Mesodermal cell (in vitro differentiated cells): ENCODE results near the gene SPDYE8. TPM values are rescaled to one million over a fixed set of nuclear protein-coding genes. Genes with fewer than 3 reads are reported as not detected.
"Not testable (repeated sequence)": the region's sequence is repeated elsewhere in the genome, so short reads cannot be mapped to it uniquely, and the experiment has no call there.

Experiments used
- H3K27ac ChIP-seq: 2 replicates; pipeline ENCODE4 v1.7.0; 2013; ENCODE audit warnings: mild to moderate bottlenecking, low read depth, low read length, moderate library complexity; ENCODE audit not compliant: severe bottlenecking
- H3K36me3 ChIP-seq: 2 replicates; pipeline ENCODE4 v1.7.1; 2013; ENCODE audit warnings: mild to moderate bottlenecking, low read length, moderate library complexity; ENCODE audit not compliant: control insufficient read depth, insufficient read depth
- H3K4me1 ChIP-seq: one replicate; pipeline ENCODE4 v1.7.1; 2013; ENCODE audit warnings: mild to moderate bottlenecking, low read length; ENCODE audit not compliant: insufficient read depth, control insufficient read depth, poor library complexity, severe bottlenecking
- H3K4me3 ChIP-seq: 2 replicates; pipeline ENCODE4 v1.7.0; 2013; ENCODE audit warnings: low read length, control low read depth, mild to moderate bottlenecking; ENCODE audit not compliant: insufficient read depth, poor library complexity, severe bottlenecking; ENCODE audit errors: extremely low read depth
- H3K9me3 ChIP-seq: 2 replicates; pipeline ENCODE4 v1.7.1; 2013; ENCODE audit warnings: mild to moderate bottlenecking, low read length, moderate library complexity; ENCODE audit not compliant: control insufficient read depth
- WGBS, 2 experiments: methylation state at CpG; one replicate each; pipeline ENCODE4 v1.1.5; 2013; ENCODE audit warnings: missing lambda C conversion rate in 2 of 2; ENCODE audit not compliant: insufficient coverage in 2 of 2; 5-methylcytosine and 5-hydroxymethylcytosine counted together
- polyA plus RNA-seq, 2 experiments: library from polyadenylated mRNA; stranded (reverse); fragments of 50-300 nt; gene quantifications; one replicate each; pipeline ENCODE4 v1.2.3, GENCODE V29; 2013

Gene SPDYE8
- not detected for polyA plus RNA-seq (2013, experiment 1 of 2)
- not detected for polyA plus RNA-seq (2013, experiment 2 of 2)

- not testable (repeated sequence) for H3K27ac ChIP-seq, H3K4me3 ChIP-seq, H3K36me3 ChIP-seq, H3K4me1 ChIP-seq, H3K9me3 ChIP-seq
- WGBS, 2 experiments = no CpG with 5 or more reads among the region's 8 CpGs
These were observed at the start of gene SPDYE8 for GRCh38 chr7:73029666-73030065. TSS of gene SPDYE8 (minus strand) at chr7:73029766. CDS start at chr7:73027966, 1,800 bp downstream.

- H3K4me3 ChIP-seq, H3K36me3 ChIP-seq, H3K4me1 ChIP-seq, H3K9me3 ChIP-seq, H3K27ac ChIP-seq: not testable (repeated sequence)
- no CpG with 5 or more reads among the region's 8 CpGs for WGBS, 2 experiments
These were observed 28.2 kb upstream of the SPDYE8 start, which contains the start of gene SPDYE11 for GRCh38 chr7:73057811-73058210. TSS of gene SPDYE11 (minus strand) at chr7:73057911. CDS start at chr7:73056111, 1,800 bp downstream.

- H3K36me3 ChIP-seq, H3K4me1 ChIP-seq, H3K27ac ChIP-seq, H3K9me3 ChIP-seq: not testable (repeated sequence)
- WGBS, 2 experiments = 48 to 51% methylated on average over 6 to 7 of the region's 10 CpGs
- H3K4me3 ChIP-seq = peak overlapping the region; percentile 55
These were observed 23.1 kb downstream of the SPDYE8 start for GRCh38 chr7:73006491-73006890.

- Histone ChIP-seq H3K27ac (peak overlapping the region; percentile 82), H3K4me3 (peak overlapping the region; percentile 55)
- H3K36me3 ChIP-seq, H3K4me1 ChIP-seq, H3K9me3 ChIP-seq: not testable (repeated sequence)
- 0 to 1% methylated on average over 15 to 18 of the region's 66 CpGs for WGBS, 2 experiments
These were observed 23.7 kb downstream of the SPDYE8 start for GRCh38 chr7:73005693-73006447.

- peak overlapping the region; percentile 82 for H3K27ac ChIP-seq
- H3K4me3 ChIP-seq = peak overlapping the region; percentile 55
- H3K4me1 ChIP-seq, H3K9me3 ChIP-seq, H3K36me3 ChIP-seq: not testable (repeated sequence)
- WGBS, 2 experiments = no CpG with 5 or more reads among the region's 30 CpGs
These were observed 24.2 kb downstream of the SPDYE8 start for GRCh38 chr7:73005356-73005692.

GRCh38 chr7:72997887-72998468 lies 31.6 kb downstream of the SPDYE8 start:
- WGBS, 2 experiments = no CpG with 5 or more reads among the region's 11 CpGs
- not testable (repeated sequence) for H3K4me3 ChIP-seq, H3K4me1 ChIP-seq

GRCh38 chr7:72997447-72997846 lies 32.1 kb downstream of the SPDYE8 start:
- not testable (repeated sequence) for H3K4me3 ChIP-seq, H3K27ac ChIP-seq, H3K36me3 ChIP-seq, H3K4me1 ChIP-seq, H3K9me3 ChIP-seq
- WGBS, 2 experiments = no CpG with 5 or more reads among the region's 8 CpGs

More at GRCh38 chr7:72997887-72998468, 31.6 kb downstream of the SPDYE8 start:
- H3K36me3 ChIP-seq, H3K9me3 ChIP-seq, H3K27ac ChIP-seq: not testable (repeated sequence)

- H3K27ac ChIP-seq, H3K9me3 ChIP-seq, H3K4me1 ChIP-seq, H3K4me3 ChIP-seq, H3K36me3 ChIP-seq: not testable (repeated sequence)
- no CpG with 5 or more reads among the region's 8 CpGs for WGBS, 2 experiments
These were observed 34.1 kb downstream of the SPDYE8 start for GRCh38 chr7:72995484-72995883.

GRCh38 chr7:72990146-72990913 lies 39.2 kb downstream of the SPDYE8 start:
- not testable (repeated sequence) for H3K27ac ChIP-seq, H3K36me3 ChIP-seq, H3K9me3 ChIP-seq, H3K4me1 ChIP-seq, H3K4me3 ChIP-seq
- WGBS, 2 experiments = no CpG with 5 or more reads among the region's 14 CpGs

- not testable (repeated sequence) for H3K4me3 ChIP-seq, H3K9me3 ChIP-seq, H3K36me3 ChIP-seq, H3K27ac ChIP-seq, H3K4me1 ChIP-seq
- no CpG with 5 or more reads among the region's 11 CpGs for WGBS, 2 experiments
These were observed 47.5 kb downstream of the SPDYE8 start for GRCh38 chr7:72982084-72982483.

GRCh38 chr7:72980382-72980781 lies 49.2 kb downstream of the SPDYE8 start:
- not testable (repeated sequence) for H3K9me3 ChIP-seq, H3K36me3 ChIP-seq, H3K4me1 ChIP-seq, H3K27ac ChIP-seq, H3K4me3 ChIP-seq
- no CpG with 5 or more reads among the region's 6 CpGs for WGBS, 2 experiments
